ENCODE results near the gene CEP89. TPM values are rescaled to one million over a fixed set of nuclear protein-coding genes. Genes with fewer than 3 reads are reported as not detected.
"Not testable (repeated sequence)": the region's sequence is repeated elsewhere in the genome, so short reads cannot be mapped to it uniquely, and the experiment has no call there.

Gene CEP89
- total RNA-seq, 2 experiments from 2014 or later: 14.6 to 15.5 TPM

- no peak overlapping the region for H3K4me3 Mint-ChIP-seq
- no peak overlapping the region for H3K27ac Mint-ChIP-seq
- no peaks in the 10 kb centered on the region for H3K4me1 Mint-ChIP-seq (ENCODE audit: low read depth)
- peaks cover 5% of the 10 kb centered on the region for H3K36me3 Mint-ChIP-seq (ENCODE audit: low read depth)
- no peaks in the 10 kb centered on the region for H3K27me3 Mint-ChIP-seq (ENCODE audit: low read depth)
- H3K9me3 Mint-ChIP-seq: peaks cover 2% of the 10 kb centered on the region
- CTCF ChIA-PET: no interaction called here
- intact Hi-C loops (cut with micrococcal nuclease): no loop called here
- no peak for DNase-seq
Observed at GRCh38 chr19:32886241-32886640, 85.5 kb downstream of the CEP89 start.

GRCh38 chr19:32885255-32885654, 86.5 kb downstream of the CEP89 start:
- intact Hi-C loops (cut with micrococcal nuclease); H3K36me3 Mint-ChIP-seq (ENCODE audit: low read depth); CTCF ChIA-PET: not testable (repeated sequence)

GRCh38 chr19:32881766-32882165, 90.0 kb downstream of the CEP89 start:
- CTCF ChIA-PET: no interaction called here
- Mint-ChIP-seq H3K27ac (no peak overlapping the region), H3K4me1 (ENCODE audit: low read depth) (no peaks in the 10 kb centered on the region), H3K27me3 (ENCODE audit: low read depth) (no peaks in the 10 kb centered on the region), H3K4me3 (no peak overlapping the region), H3K9me3 (no peaks in the 10 kb centered on the region), H3K36me3 (ENCODE audit: low read depth) (peaks cover 1% of the 10 kb centered on the region)
- intact Hi-C loops (cut with micrococcal nuclease): no loop called here
- no peak for DNase-seq

More at GRCh38 chr19:32885255-32885654, 86.5 kb downstream of the CEP89 start:
- H3K9me3 Mint-ChIP-seq; H3K27ac Mint-ChIP-seq; H3K4me1 Mint-ChIP-seq (ENCODE audit: low read depth); H3K4me3 Mint-ChIP-seq; DNase-seq; H3K27me3 Mint-ChIP-seq (ENCODE audit: low read depth): not testable (repeated sequence)

GRCh38 chr19:32880622-32881021, 91.1 kb downstream of the CEP89 start:
- DNase-seq: no peak
- no peaks in the 10 kb centered on the region for H3K27me3 Mint-ChIP-seq (ENCODE audit: low read depth)
- CTCF ChIA-PET: no interaction called here
- peaks cover 1% of the 10 kb centered on the region for H3K36me3 Mint-ChIP-seq (ENCODE audit: low read depth)
- H3K27ac Mint-ChIP-seq: no peak overlapping the region
- H3K9me3 Mint-ChIP-seq: no peaks in the 10 kb centered on the region
- H3K4me1 Mint-ChIP-seq (ENCODE audit: low read depth): no peaks in the 10 kb centered on the region
- H3K4me3 Mint-ChIP-seq: no peak overlapping the region
- intact Hi-C loops (cut with micrococcal nuclease): no loop called here

- Mint-ChIP-seq H3K4me3 (no peak overlapping the region), H3K4me1 (ENCODE audit: low read depth) (no peaks in the 10 kb centered on the region), H3K36me3 (ENCODE audit: low read depth) (peaks cover 1% of the 10 kb centered on the region), H3K27me3 (ENCODE audit: low read depth) (no peaks in the 10 kb centered on the region), H3K27ac (no peak overlapping the region), H3K9me3 (no peaks in the 10 kb centered on the region)
- CTCF ChIA-PET: interaction anchor here (0.6 kb wide), 1 partner anchor 189 kb away, joined by 4 read pairs; no protein-coding TSS in a partner anchor
- DNase-seq: no peak
- intact Hi-C loops (cut with micrococcal nuclease): no loop called here
Observed at GRCh38 chr19:32879741-32880140, 92.0 kb downstream of the CEP89 start.

- no peak overlapping the region for H3K4me3 Mint-ChIP-seq
- CTCF ChIA-PET: interaction anchor here (0.6 kb wide), 1 partner anchor 189 kb away, joined by 4 read pairs; no protein-coding TSS in a partner anchor
- no peak overlapping the region for H3K27ac Mint-ChIP-seq
- peaks cover 1% of the 10 kb centered on the region for H3K36me3 Mint-ChIP-seq (ENCODE audit: low read depth)
- no peaks in the 10 kb centered on the region for H3K4me1 Mint-ChIP-seq (ENCODE audit: low read depth)
- intact Hi-C loops (cut with micrococcal nuclease): no loop called here
- no peaks in the 10 kb centered on the region for H3K27me3 Mint-ChIP-seq (ENCODE audit: low read depth)
- DNase-seq: no peak
- H3K9me3 Mint-ChIP-seq: no peaks in the 10 kb centered on the region
Observed at GRCh38 chr19:32878988-32879387, 92.8 kb downstream of the CEP89 start.

GRCh38 chr19:32877977-32878745, 93.6 kb downstream of the CEP89 start:
- no peak overlapping the region for H3K4me3 Mint-ChIP-seq
- DNase-seq: no peak
- no peak overlapping the region for H3K27ac Mint-ChIP-seq
- H3K27me3 Mint-ChIP-seq (ENCODE audit: low read depth): no peaks in the 10 kb centered on the region
- peaks cover 1% of the 10 kb centered on the region for H3K36me3 Mint-ChIP-seq (ENCODE audit: low read depth)
- CTCF ChIA-PET: interaction anchor here (0.7 kb wide), 1 partner anchor 67 kb away, joined by 4 read pairs; no protein-coding TSS in a partner anchor
- intact Hi-C loops (cut with micrococcal nuclease): no loop called here
- H3K4me1 Mint-ChIP-seq (ENCODE audit: low read depth): no peaks in the 10 kb centered on the region
- H3K9me3 Mint-ChIP-seq: no peaks in the 10 kb centered on the region

GRCh38 chr19:32877323-32877912, 94.3 kb downstream of the CEP89 start:
- no peak overlapping the region for H3K27ac Mint-ChIP-seq
- H3K9me3 Mint-ChIP-seq: no peaks in the 10 kb centered on the region
- intact Hi-C loops (cut with micrococcal nuclease): no loop called here
- CTCF ChIA-PET: interaction anchor here (0.7 to 0.8 kb wide), 2 partner anchors 33 to 66 kb away, joined by 3 to 4 read pairs; no protein-coding TSS in a partner anchor
- H3K4me3 Mint-ChIP-seq: no peak overlapping the region
- no peak for DNase-seq
- H3K4me1 Mint-ChIP-seq (ENCODE audit: low read depth): no peaks in the 10 kb centered on the region
- no peaks in the 10 kb centered on the region for H3K27me3 Mint-ChIP-seq (ENCODE audit: low read depth)
- H3K36me3 Mint-ChIP-seq (ENCODE audit: low read depth): peaks cover 1% of the 10 kb centered on the region

GRCh38 chr19:32876919-32877285, 94.9 kb downstream of the CEP89 start:
- Mint-ChIP-seq H3K4me3 (no peak overlapping the region), H3K4me1 (ENCODE audit: low read depth) (no peaks in the 10 kb centered on the region), H3K36me3 (ENCODE audit: low read depth) (peaks cover 1% of the 10 kb centered on the region), H3K9me3 (no peaks in the 10 kb centered on the region), H3K27me3 (ENCODE audit: low read depth) (no peaks in the 10 kb centered on the region), H3K27ac (no peak overlapping the region)
- CTCF ChIA-PET: interaction anchor here (0.8 kb wide), 1 partner anchor 33 kb away, joined by 3 read pairs; no protein-coding TSS in a partner anchor
- intact Hi-C loops (cut with micrococcal nuclease): no loop called here
- no peak for DNase-seq

- H3K27me3 Mint-ChIP-seq (ENCODE audit: low read depth): no peaks in the 10 kb centered on the region
- H3K36me3 Mint-ChIP-seq (ENCODE audit: low read depth): peaks cover 1% of the 10 kb centered on the region
- CTCF ChIA-PET: no interaction called here
- no peaks in the 10 kb centered on the region for H3K4me1 Mint-ChIP-seq (ENCODE audit: low read depth)
- no peak for DNase-seq
- intact Hi-C loops (cut with micrococcal nuclease): no loop called here
- no peaks in the 10 kb centered on the region for H3K9me3 Mint-ChIP-seq
- no peak overlapping the region for H3K4me3 Mint-ChIP-seq
- H3K27ac Mint-ChIP-seq: no peak overlapping the region
Observed at GRCh38 chr19:32876236-32876918, 95.4 kb downstream of the CEP89 start.

GRCh38 chr19:32875428-32875827, 96.3 kb downstream of the CEP89 start:
- H3K9me3 Mint-ChIP-seq: no peaks in the 10 kb centered on the region
- H3K36me3 Mint-ChIP-seq (ENCODE audit: low read depth): peaks cover 1% of the 10 kb centered on the region
- CTCF ChIA-PET: no interaction called here
- H3K4me3 Mint-ChIP-seq: no peak overlapping the region
- H3K27me3 Mint-ChIP-seq (ENCODE audit: low read depth): no peaks in the 10 kb centered on the region
- H3K4me1 Mint-ChIP-seq (ENCODE audit: low read depth): no peaks in the 10 kb centered on the region
- DNase-seq: no peak
- intact Hi-C loops (cut with micrococcal nuclease): no loop called here
- H3K27ac Mint-ChIP-seq: no peak overlapping the region

- no peaks in the 10 kb centered on the region for H3K27me3 Mint-ChIP-seq (ENCODE audit: low read depth)
- H3K4me3 Mint-ChIP-seq: no peak overlapping the region
- DNase-seq: no peak
- H3K36me3 Mint-ChIP-seq (ENCODE audit: low read depth): peaks cover 1% of the 10 kb centered on the region
- H3K4me1 Mint-ChIP-seq (ENCODE audit: low read depth): no peaks in the 10 kb centered on the region
- intact Hi-C loops (cut with micrococcal nuclease): no loop called here
- no peak overlapping the region for H3K27ac Mint-ChIP-seq
- no peaks in the 10 kb centered on the region for H3K9me3 Mint-ChIP-seq
- CTCF ChIA-PET: no interaction called here
Observed at GRCh38 chr19:32874605-32875004, 97.2 kb downstream of the CEP89 start.
